VCaP (cell line): Measurements from ENCODE around the gene LTBP3.

Experiments
- H3K27ac ChIP-seq: fragments of 450-650 bp; 2 replicates; pipeline ENCODE4 v1.5.1; 2017
- CTCF ChIP-seq: fragments of 450-650 bp; conservative IDR thresholded peaks from 2 replicates; pipeline ENCODE4 v1.5.1; 2017; ENCODE audit warnings: mild to moderate bottlenecking, moderate library complexity

LTBP3 gene

DNA sequence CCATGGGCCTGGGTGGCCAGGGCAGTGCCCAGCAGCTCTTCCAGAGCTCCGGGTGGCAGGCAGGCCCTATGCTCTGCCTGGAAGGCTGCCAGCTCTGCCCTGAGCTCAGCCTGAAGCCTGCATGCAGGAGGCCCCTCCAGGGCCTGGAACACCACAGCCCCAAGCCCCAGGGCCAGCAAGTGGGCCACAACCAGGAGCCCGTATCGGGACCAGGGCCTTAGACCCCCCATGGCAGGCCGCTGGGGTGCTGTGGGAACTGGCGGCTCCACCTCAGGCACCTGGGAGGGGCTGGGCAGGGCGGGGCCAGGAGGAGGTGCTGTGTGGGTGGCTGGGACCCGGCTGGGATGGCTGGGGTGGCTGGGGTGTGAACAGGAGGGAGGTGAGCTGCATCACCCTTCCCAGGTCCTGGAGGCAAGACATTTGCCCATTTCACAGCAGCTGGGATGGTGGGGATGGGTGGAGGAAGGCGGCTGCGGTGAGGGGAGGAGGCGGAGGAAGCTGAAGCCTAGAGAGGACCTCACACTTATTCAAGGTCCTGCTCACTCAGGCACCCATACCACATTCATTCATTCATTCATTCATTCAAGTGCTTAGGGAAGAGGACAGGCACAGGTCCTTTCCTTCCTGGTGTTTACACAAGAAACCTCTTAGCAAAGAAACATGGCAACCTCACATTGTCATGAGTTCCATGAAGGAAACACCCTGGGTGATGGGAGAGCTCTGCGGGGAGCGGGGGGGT is 37.6 kb upstream of the LTBP3 start, which contains the start of gene KCNK7:
Gene KCNK7, minus strand, starts transcription at position 258 of the 739 bp plus-strand sequence. Its CDS starts 28 bp downstream, at position 230.
- no peak for TF ChIP-seq CTCF
- no peak within 1 kb of the TSS for H3K27ac ChIP-seq

- TF ChIP-seq CTCF: no peak
- H3K27ac ChIP-seq: no peak overlapping the region
These were observed 37.0 kb upstream of the LTBP3 start for GRCh38 chr11:65595131-65595530.

GRCh38 chr11:65593518-65594414 is 35.6 kb upstream of the LTBP3 start:
- no peak overlapping the region; the same call in 1 of the 2 replicates for H3K27ac ChIP-seq
- TF ChIP-seq CTCF: peak; percentile 96

DNA sequence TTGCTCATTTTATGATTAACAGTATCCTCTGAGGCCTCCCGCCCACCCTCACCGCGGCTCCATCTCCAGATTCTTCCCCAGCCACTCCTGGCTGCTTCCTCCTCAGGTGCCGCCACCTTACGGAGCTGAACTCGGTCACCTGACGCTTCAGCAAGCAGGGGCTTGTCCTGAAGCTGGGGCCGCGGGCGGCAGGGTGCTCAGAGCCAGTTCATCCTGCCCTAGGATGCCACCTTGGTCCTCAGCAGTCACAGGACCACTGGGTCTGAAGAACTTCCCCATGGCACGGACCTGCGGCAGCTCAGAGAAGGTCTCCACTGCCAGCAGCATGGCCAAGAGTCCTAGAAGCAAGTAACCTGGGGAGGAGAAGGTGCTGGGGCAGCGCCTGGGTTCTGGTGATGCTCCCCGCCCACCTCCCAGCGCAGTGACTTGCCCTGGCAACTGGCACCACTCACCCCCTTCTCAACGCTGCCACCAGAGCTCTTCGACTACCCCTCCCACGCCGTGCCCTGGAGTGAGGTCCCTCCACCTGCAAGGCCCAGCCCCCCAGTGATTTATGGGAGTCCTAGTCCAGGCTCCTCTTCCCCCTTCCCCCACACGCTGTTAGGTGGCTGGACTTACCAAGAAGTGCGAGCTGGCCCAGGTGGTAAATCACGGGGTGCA is 34.8 kb upstream of the LTBP3 start:
- no peak overlapping the region for H3K27ac ChIP-seq
- no peak for TF ChIP-seq CTCF

DNA sequence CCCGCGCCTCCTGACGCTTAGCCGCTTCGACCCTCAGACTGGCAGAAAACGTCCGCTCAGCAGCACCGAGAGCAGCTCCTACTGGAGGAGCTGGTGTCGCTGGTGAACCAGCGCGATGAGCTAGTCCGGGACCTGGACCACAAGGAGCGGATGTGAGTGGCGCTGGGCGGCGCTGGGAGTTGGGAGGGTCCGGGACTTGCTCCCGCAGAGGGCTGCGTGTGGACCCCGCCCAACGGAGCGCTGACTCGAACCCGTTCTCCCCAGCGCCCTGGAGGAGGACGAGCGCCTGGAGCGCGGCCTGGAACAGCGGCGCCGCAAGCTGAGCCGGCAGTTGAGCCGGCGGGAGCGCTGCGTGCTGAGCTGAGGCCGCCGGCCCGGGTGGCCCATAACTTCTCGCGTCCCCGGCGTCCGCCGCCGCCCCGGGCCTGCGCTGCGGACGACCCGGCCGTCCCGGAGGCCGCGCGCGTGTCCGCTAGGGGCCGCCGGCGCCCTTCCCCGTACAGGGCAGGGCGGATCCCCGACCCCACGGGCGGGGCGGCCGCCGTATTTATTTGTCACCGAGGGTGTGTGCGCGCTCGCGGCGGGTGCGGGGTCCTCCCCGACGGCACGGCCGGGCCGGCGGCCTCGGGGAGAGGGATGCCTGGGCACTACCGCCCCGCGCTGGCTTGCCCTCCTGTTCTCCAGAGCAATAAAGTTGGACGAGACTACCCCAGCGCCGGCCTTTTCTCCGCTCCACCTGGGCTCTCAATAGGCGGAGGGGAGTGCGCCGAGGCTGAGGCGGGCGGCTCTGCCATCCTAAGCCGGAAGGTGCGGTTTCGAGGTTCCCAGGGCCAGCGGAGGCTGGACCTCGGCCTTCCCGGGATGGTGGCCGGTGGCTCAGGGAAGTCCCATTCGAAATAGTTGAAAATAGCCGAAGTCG is 34.0 kb upstream of the LTBP3 start:
- no peak overlapping the region for H3K27ac ChIP-seq
- TF ChIP-seq CTCF: no peak

DNA sequence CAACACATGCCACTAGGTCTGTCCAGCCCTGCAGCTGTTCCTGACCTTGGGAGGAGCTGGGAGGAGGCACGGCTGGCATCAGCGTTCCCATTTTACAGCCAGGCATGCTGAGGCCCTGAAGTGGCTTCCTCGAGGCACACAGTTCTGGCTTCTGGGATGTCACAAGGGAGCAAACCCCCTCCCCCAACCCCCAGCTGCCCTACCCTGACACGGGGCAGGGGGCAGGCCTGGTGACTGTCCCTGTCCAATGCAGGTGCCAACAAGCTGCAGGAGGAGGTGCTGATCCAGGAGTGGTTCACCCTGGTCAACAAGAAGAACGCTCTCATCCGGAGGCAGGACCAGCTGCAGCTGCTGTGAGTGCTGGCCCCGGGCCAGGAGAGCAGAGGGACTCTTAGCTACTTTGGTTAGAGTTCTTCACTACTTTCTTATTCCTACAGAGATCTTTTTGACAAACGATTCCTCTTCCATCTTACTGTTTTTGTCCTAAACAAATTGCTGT is 32.1 kb upstream of the LTBP3 start:
- TF ChIP-seq CTCF: no peak; the same call in 1 of the 2 replicates
- peak overlapping the region; percentile 27 for H3K27ac ChIP-seq
